C1 segment of cervical spinal cord (tissue), 14 donors: ENCODE results near the gene ODF4.
"Not testable (repeated sequence)": the region's sequence is repeated elsewhere in the genome, so short reads cannot be mapped to it uniquely, and the experiment has no call there.

ENCODE experiments used
- DNase-seq, 14 donors: peaks; one replicate each; lab custom pipeline; 2025; lab: John Stamatoyannopoulos, UW

The ODF4 gene

DNA sequence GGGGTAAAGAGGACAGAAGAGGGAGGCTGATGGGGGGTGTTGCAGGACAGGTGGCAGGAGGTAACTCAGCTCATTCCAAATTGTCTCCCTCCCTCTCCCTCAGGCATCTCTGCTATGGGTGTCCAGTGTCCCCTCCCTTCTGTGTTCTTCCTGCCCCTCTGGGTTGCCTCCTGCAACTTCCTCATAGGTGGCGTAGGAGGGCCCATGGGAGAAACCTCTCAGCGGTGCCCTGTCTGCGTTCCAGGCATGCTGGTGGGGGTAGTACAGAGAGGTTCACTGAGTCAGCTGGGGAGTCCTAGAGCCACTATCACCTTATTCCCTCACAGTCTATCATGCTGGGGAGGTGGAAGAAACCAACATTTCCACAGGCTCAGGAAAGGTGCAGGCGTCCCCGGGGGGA, 14.7 kb upstream of the ODF4 start:
- no peak for DNase-seq

DNA sequence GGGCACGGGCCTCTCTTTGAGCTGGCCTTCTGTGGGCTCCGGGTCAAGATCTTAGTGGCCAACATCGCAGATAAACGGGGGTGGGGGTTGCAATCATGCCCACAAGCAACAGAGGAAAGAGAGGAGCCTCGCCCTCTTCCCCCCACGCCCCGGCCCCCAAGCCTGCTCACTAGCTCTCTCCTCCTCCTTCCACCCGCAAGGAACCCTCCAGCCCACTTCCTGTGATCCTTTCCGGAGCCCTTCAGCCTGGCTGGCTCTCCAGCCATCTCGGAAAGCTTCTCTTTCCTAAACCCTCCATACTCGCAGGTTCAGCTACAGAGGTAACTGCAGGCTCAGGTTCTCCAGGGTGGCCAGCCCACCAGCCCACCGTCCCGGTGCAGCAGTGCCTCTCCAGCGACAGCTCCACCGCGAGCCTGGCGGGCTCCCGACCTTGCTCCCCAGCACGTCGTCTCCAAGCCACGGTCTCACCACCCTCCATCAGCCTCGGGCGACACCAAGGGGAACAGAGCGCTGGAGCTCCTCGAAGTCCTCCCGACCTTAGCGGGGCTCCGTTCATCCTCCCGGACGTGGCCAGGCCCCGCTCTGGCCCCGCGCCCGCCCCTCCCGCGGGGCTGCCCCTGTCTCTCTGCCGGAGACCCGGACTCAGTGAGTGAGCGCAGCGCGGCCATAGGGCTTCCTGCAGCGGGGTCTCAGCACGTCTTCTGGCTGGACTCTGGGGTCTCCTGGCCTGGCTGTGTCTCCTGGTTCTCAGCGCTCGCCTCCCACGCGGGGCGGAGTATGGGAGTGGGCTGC, 12.9 kb upstream of the ODF4 start:
- DNase-seq = peak in 2 of 14 donors; percentile 9 to 15

DNA sequence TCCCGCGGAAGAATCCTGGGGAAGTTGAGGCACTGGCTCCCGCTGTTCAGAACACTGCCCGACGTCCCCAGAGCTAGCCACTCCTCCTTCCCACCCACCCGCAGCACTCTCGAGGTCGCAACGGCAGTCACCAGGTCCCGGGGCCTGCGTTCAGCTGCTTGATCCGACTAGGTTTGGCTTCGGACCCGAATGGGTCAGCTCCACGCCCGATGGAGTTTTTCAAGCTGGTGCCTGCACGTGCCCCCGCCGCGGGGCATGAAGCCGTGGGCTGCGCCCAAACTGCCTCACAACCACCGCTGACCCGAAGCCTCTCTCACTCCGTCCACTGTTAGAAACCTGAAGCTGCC, 12.4 kb upstream of the ODF4 start:
- DNase-seq = no peak

DNA sequence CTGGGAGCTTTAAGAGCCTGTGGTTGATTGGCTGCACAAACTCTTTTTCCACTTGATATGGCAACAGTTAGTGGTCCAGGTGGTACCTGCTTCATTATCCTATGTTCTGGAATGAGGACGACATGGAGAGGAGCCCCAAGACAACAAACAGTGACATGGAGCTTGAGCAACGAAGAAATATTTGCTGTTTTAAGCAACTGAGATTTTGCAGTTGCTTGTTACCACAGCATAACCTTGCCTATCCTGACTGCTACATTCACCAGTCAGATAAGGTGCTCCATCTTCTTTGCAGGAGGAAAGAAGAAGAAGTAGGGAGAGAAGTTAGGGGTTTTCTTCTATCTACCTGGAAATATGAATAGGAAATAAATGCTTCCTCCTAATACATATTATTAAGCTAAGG, 7.5 kb upstream of the ODF4 start:
- no peak for DNase-seq

DNA sequence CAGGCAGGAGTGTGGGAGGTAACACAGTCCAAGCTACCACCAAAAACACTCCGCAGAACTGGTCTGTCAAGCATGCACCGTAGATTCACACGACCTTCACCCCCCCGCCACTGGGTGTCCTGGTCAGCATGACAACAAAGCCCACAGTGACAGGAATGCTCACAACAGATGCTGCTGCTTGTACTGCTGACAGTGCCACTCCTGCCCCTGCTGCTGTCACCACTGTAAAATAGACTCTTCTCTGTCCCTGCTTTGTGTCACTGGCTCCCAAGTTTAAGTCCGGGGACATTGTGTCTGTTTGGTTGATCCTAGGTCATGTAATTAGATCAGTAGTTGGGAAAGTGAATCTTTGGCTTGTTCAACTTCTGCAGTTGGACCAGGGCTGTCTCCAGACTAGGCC, 7.0 kb upstream of the ODF4 start:
- DNase-seq = peak in 2 of 14 donors; percentile 18 to 48

DNA sequence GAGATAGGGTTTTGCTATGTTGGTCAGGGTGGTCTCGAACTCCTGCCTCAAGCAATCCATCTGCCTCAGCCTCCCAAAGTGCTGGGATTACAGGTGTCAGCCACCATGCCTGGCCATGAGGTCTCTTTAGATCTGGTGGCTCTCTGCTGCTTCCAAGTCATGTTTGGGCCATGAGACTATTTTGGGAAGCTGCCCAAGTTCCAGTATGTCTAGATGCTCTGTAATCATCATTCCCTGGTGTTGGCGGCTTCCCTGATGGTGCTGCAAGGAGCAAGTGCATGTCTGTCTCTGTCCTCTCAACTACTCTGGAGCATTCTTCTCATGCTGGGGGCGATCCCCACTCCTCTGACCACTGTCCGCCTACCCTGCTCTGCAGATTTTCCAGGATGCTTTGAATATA, 6.4 kb upstream of the ODF4 start:
- no peak for DNase-seq

DNA sequence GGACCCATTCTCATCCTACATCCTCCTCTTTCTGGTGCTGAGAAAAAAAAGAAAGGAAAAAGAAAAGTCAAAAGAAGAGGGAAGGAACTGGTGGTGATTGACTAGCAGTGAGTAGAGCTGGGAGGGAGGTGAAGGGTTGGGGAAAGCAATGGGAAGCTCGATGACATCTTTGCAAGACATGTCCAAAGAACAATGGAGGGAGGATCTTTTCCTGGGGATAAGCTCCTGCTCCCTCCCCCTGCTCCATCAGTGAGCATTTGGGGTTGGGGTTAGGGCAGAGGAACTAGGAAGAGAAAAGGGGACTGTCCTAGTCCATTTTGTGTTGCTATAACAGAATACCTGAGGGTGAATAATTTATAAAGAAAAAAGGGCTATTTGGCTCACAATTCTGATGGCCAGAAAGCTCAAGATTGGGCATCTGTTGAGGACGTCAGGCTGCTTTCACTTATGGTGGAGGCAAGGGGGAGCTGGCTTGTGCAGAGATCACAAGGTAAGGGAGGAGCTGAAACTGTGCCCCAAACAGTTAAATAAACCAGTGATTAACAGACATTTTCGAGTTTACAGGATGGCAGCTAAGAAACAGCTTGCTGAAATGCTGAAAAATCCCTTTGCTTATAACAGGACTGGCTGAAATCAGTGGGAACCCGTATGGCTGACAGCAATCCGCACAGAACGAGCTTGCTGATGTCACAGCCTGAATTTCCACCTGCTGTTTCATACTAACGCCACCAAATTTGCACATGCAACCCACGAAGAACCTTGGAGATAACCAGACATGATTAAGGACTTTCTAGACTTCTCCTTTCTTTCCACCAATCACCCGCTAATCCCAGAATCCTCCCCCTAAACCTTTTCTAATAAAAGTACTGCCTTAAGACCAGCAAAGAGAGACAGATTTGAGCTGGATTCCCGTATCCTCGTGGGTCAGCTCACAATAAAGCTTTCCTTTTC, 1.6 kb upstream of the ODF4 start:
- DNase-seq = peak in 1 of 14 donors; percentile 17

DNA sequence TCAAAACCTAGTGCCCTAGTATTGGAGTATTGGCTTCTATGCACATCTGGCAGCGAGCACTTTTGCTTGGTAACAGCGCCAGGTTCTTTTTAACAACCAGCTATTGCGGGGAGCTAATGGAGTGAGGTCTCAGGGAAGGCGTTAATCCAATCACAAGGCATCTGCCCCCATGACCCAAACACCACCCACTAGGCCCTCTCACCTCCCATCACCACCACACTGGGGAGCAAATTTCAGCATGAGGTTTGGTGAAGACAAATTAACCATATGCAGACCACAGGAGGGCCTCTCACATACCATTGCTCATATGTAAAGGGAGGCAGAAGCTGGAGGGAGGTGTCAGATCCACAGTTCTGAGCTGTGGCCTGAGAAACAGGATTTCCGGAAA, 893 bp upstream of the ODF4 start:
- no peak for DNase-seq

DNA sequence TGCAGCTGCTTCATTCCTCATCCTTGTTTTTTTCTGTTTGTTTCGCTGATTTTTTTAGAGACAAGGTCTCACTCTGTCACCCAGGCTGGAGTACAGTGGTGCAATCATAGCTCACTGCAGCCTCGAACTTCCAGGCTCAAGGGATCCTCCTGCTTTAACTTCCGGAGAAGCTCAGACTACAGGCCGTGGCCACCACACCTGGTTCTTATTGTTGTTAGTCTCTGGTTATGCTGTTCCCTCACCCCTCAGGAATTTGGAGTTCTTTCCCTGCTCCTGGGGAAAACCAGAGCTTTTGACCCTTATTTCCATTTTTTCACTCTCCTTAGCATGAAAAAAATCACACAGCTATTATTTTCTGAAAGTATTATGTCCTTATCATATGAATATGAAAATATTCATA, 1.8 kb downstream of the ODF4 start:
- DNase-seq = no peak

DNA sequence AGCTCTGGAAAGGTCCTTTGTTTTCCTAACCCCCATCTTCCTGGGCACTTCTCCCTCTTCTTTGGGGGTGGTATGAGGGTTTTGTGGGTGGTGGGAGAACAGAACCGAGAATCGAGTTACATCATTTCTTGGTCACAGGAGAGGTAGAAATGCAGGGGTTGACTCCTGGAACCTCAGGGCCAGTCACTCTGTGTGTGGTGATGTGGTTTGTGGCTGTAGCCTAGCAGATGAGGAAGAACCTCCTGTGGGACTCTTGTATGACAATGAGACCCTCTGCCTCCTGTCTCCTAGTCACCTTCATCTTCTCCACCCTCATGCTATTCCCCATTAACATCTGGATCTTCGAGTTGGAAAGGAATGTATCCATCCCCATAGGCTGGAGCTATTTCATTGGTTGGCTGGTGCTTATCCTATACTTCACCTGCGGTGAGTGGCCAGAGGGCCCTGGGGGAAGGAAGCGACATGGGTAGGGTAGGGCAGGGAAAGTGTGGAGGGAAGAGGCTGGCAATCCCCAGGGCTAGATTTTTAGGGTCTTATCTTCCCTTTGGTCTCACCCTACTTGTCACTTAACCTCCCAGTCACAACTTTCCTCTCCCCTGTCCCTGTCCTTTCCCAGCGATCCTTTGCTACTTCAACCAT, 5.5 kb downstream of the ODF4 start:
- no peak for DNase-seq

DNA sequence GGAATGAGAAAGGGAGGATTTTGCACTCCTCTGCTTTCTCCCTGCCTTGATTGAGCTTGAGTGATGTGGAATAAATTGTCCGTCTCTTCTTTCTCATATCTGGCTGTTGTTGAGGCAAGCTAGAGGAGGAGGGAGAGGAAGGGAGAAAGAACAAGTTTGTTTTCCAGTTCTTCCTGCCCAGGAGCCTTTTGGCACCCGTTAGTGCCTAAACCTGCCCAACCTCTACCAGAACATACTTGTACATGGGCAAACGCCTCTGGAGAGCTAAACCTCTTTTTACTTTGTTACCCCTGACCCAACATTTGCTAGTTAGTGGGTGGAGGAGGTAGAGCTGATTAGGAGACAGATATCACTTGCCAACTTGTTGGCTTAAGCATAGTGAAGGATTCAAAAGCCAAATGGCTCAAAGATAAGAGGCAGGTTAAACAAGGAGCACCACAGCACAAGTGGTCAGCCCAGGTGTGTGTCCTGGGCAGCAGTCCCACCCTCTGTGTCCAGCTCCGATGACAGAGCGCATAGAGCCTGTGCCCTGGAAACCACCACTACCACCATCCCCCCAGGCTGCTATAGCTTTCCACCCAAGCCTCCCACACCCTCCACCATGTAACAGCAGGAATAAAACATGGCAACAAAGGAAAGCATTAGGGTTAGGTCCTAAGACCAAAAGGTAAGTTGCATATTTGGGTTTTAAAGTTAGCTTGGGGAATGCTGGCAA, 6.5 kb downstream of the ODF4 start:
- DNase-seq = no peak

DNA sequence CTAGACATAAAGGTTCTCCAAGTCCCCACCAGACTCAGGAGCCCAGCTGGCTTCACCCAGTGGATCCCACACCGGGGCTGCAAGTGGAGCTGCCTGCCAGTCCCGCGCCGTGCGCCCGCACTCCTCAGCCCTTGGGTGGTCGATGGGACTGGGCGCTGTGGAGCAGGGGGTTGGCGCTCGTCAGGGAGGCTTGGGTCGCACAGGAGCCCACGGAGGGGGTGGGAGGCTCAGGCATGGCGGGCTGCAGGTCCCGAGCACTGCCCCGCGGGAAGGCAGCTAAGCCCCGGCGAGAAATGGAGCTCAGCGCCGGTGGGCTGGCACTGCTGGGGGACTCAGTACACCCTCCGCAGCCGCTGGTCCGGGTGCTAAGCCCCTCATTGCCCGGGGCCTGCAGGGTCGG, 7.4 kb downstream of the ODF4 start:
- DNase-seq = not testable (repeated sequence)

DNA sequence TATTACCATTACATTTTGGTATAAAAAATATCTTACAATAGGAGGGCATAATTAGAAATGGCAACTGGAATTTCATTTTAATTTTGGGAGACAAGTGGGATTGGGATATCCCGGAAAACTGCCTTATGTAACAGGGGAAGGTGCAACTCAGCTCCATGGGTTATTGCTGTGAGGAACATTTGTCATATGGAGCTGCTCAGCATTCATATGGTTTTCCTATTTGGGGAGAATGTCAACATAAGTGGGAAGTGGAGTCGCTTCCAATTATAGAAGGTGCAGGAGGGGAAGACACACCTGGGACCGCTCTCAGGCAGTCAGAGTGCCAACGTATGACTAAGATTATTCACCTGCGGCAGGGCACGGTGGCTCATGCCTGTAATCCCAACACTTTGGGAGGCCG, 10.7 kb downstream of the ODF4 start:
- DNase-seq = no peak

DNA sequence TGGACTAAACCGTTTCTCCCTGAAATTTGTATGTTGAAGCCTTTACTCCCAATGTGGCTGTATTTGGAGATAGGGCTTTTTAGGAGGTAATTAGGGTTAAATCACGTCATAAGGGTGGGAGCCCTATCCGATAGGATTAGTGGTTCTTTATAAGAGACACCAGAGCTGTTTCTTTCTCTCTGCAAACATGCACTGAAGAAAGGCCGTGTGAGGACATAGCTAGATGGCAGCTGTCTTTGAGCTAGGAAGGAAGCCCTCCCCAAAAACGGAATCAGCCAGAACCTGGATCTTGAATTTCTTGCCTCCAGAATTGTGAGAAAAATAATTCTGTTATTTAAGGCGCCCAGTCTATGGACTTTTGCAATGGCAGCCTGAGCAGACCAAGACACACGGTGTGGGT, 14.1 kb downstream of the ODF4 start:
- no peak for DNase-seq

DNA sequence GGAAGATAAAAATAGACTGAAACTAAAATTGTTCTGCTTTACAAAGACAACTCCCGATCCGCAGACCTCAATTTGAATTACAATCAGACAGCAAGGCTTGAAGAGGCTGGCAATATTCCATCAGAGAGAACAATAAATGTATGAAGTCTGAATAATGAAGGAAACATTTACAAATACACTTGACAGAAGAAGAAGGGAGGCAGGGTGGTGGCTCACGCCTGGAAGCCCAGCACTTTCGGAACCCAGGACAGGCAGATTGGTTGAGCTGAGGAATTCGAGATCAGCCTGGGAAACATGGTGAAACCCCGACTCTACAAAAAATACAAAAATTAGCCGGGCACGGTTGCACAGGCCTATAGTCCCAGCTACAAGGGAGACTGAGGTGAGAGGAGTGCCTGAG, 14.6 kb downstream of the ODF4 start:
- DNase-seq = no peak

DNA sequence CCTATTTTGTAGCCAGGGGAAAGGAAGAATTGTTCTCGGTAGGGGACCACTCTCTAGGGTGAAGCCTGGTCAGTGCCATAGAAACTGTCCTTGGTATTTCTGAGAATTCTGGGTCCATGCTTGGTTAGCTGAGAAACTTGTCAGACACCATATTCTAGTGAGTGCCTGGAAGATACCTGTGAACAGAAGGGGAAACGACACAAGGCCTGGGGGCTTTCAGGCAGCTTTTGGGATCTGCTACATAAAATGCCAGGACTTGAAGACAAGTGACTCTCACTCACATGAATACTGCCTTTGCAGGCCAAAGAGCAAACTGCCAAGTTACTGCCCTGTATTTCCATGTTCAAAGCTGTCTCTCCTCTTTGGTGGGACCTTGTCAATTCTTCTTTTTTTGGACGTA, 18.3 kb downstream of the ODF4 start:
- DNase-seq = peak in 1 of 14 donors; percentile 5

DNA sequence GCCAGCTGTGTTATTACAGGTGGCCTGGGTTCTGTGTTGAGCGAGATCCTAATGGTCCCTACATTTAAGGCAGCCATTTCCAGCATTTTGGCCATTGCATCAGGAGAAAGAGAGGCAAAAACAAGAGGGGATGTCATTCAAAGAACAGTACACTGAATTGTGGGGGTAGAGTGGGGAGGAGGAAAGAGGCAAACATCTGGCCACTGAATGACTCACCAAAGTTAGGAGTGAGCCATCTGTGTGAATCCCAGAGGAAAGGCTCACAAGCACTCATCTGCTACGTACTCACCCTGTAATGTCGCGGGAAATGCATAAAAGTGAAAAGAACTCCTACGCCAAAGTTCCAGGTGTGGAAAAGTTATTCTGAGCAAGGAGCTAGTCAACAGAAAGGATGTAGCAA, 20.1 kb downstream of the ODF4 start:
- DNase-seq = peak in 1 of 14 donors; percentile 29

DNA sequence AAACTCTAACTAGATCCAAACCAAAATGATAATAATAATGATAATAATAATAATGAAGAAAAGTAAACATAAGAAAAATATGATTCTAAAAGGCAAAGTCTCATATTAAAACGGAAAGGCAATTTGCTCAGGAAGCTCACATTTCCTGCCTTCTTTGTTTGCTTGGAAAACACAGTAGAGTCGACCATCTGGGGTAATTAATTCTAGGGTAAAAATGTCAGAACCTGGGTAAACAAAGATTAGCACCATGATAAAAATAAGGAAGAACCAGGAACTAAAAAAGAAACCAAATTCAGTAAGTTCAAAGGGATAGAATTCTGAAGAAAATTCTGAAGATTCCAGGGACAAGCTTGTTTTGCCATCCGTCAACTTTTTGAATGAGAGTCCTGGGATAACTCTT, 20.6 kb downstream of the ODF4 start:
- DNase-seq = no peak

DNA sequence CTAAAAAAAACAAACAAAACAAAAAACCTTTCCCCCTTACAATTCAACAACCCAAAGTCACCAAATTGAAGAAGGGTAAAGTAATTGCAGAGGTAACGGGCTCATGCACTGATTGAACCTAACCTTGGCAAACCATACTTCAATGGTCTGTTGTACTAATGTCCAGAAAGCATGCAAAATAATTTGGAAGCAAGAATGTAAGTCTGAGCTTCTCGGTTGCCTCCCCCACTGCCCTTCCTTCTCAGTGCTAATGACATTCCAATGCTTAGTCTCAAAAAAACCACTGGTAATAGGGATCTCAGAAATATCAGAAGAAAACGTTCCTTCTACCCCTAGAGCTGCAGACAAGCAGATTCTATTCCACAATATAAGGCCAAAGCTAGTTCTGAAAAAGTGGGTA, 21.1 kb downstream of the ODF4 start:
- no peak for DNase-seq

DNA sequence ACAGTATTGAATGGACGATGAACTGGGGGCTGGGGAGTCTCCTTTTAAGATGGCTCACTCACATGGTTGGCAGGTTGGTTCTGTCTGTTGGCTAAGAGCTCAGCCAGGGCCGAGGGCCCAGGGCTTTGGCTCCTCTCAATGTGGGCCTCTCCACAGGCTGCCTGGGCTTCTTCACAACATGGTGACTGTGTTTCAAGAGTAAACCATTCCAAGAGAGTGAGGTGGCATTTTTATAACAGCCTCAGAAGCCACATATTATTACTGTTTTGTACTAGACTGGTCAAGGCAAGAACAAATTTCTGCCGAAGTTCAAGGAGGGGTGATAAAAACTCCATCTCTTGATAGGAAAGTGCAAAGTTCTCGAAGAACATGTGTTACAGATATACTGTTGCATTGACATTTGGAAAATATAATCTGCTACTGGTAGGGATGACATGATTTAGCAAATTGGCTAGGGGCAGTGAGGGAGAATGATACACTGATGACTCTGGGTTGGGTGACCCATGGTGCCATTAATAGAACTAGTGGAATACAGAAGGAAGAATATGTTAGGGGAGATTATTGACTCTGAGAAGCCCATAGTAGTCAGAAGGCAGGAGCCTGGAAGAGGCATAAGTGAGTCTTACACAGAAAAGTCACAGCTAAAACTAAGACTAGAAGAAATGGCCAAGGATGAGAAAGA, 23.2 kb downstream of the ODF4 start:
- DNase-seq = peak in 3 of 14 donors; percentile 7 to 35 (median 20)

DNA sequence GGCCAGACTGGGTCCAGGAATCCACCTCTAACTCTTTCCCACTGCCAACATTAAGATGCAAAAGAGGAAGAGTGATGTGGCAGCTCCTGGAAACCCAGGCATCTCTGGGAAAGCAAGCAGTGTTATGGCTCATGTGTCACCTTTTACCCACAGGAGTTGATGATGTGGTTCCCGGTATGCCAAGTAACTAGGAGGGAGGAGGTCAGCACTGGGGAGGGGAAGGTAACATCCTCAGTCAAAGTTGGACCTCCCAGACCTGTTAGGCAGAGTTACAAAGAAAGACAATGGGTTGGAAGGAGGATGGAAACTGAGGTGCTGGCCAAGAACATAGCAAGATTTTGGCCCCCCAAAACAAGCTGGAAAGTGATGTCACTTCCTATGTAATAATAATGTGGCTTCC, 25.5 kb downstream of the ODF4 start:
- DNase-seq = peak in 1 of 14 donors; percentile 20
